Smooth muscle cell (in vitro differentiated cells): Measurements from ENCODE around the gene EPHA1. TPM values are rescaled to one million over a fixed set of nuclear protein-coding genes. Genes with fewer than 3 reads are reported as not detected.
"Not testable (repeated sequence)": the region's sequence is repeated elsewhere in the genome, so short reads cannot be mapped to it uniquely, and the experiment has no call there.

ENCODE experiments used
- DNase-seq: peaks from one replicate; lab custom pipeline; 2025; ENCODE audit not compliant: unreplicated experiment; lab: John Stamatoyannopoulos, UW
- H2AFZ ChIP-seq: fragments of 200-600 bp; sonication (generic); 2 replicates; pipeline ENCODE4 v1.6.0; 2016; ENCODE audit warnings: antibody characterized with exemption, low read depth, mild to moderate bottlenecking
- H3F3A ChIP-seq: fragments of 200-600 bp; sonication (generic); 2 replicates; pipeline ENCODE4 v1.6.0; 2017; ENCODE audit warnings: antibody characterized with exemption, low read depth
- H3K27ac ChIP-seq: fragments of 200-600 bp; sonication (generic); 2 replicates; pipeline ENCODE4 v1.5.1; 2016; ENCODE audit warnings: low read depth, mild to moderate bottlenecking
- H3K27me3 ChIP-seq: fragments of 200-600 bp; sonication (generic); 2 replicates; pipeline ENCODE4 v1.6.1; 2016; ENCODE audit warnings: low read depth, mild to moderate bottlenecking
- H3K36me3 ChIP-seq: fragments of 200-600 bp; sonication (generic); 2 replicates; pipeline ENCODE4 v1.5.1; 2016; ENCODE audit warnings: low read depth
- H3K4me1 ChIP-seq: fragments of 200-600 bp; sonication (generic); 2 replicates; pipeline ENCODE4 v1.5.1; 2016; ENCODE audit warnings: low read depth
- H3K4me2 ChIP-seq: fragments of 200-600 bp; sonication (generic); 2 replicates; pipeline ENCODE4 v1.6.0; 2016; ENCODE audit warnings: mild to moderate bottlenecking
- H3K4me3 ChIP-seq: fragments of 200-600 bp; sonication (generic); 2 replicates; pipeline ENCODE4 v1.5.1; 2016; ENCODE audit warnings: mild to moderate bottlenecking
- H3K79me2 ChIP-seq: fragments of 200-600 bp; sonication (generic); 2 replicates; pipeline ENCODE4 v1.6.0; 2016; ENCODE audit warnings: low read depth, mild to moderate bottlenecking
- H3K9ac ChIP-seq: fragments of 200-600 bp; sonication (generic); 2 replicates; pipeline ENCODE4 v1.6.0; 2016; ENCODE audit warnings: low read depth
- H3K9me3 ChIP-seq: fragments of 200-600 bp; sonication (generic); replicated peaks from 2 replicates; pipeline ENCODE4 v1.5.1; 2016; ENCODE audit warnings: low read depth
- H4K20me1 ChIP-seq: fragments of 200-600 bp; sonication (generic); 2 replicates; pipeline ENCODE4 v1.6.0; 2016; ENCODE audit warnings: low read depth
- CTCF ChIP-seq: fragments of 200-600 bp; sonication (generic); IDR thresholded peaks from 2 replicates; pipeline ENCODE4 v1.5.1; 2017; ENCODE audit warnings: borderline replicate concordance, mild to moderate bottlenecking, antibody characterized with exemption; ENCODE audit not compliant: insufficient read depth, poor library complexity, severe bottlenecking
- WGBS: methylation state at CpG from one replicate; pipeline ENCODE4 v1.1.7; 2016; ENCODE audit warnings: low lambda C conversion rate; 5-methylcytosine and 5-hydroxymethylcytosine counted together
- polyA plus RNA-seq: library from polyadenylated mRNA; unstranded; fragments of >200 nt; fragmentation: Nextera tagmentation; extraction: Ambion mirVana; gene quantifications from 2 replicates; pipeline ENCODE4 v1.2.1, GENCODE V29; 2016
- total RNA-seq: library from RNA; depleted of rRNA; stranded (reverse); fragments of >200 nt; gene quantifications from 2 replicates; pipeline ENCODE4 v1.2.3, GENCODE V29; 2014

Gene EPHA1
- total and polyA plus RNA-seq, 2 experiments from 2014 or later: 8.7 to 19.1 TPM

- WGBS: 97% methylated on average over 6 of the region's 6 CpGs
- no peak for DNase-seq
- TF ChIP-seq CTCF: no peak
- H3K4me1 ChIP-seq: no peaks in the 10 kb centered on the region
- H2AFZ ChIP-seq: no peak overlapping the region
- H3K36me3 ChIP-seq: no peaks in the 10 kb centered on the region
- no peaks in the 10 kb centered on the region for H3K27me3 ChIP-seq
- no peaks in the 10 kb centered on the region for H3K9me3 ChIP-seq
- peaks cover 44% of the 10 kb centered on the region for H4K20me1 ChIP-seq
- H3K9ac ChIP-seq: no peak overlapping the region
- H3K79me2 ChIP-seq: no peaks in the 10 kb centered on the region
- H3K4me2 ChIP-seq: no peak overlapping the region
- H3F3A ChIP-seq: peaks cover 25% of the 10 kb centered on the region
- no peak overlapping the region for H3K27ac ChIP-seq
- no peak overlapping the region for H3K4me3 ChIP-seq
Measured at GRCh38 chr7:143394777-143395176, 13.9 kb downstream of the EPHA1 start.

GRCh38 chr7:143394068-143394467 lies 14.6 kb downstream of the EPHA1 start:
- no peaks in the 10 kb centered on the region for H3K9me3 ChIP-seq
- H3K9ac ChIP-seq: no peak overlapping the region
- H2AFZ ChIP-seq: no peak overlapping the region
- H4K20me1 ChIP-seq: peaks cover 52% of the 10 kb centered on the region
- peaks cover 31% of the 10 kb centered on the region for H3F3A ChIP-seq
- no peak for DNase-seq
- no peaks in the 10 kb centered on the region for H3K79me2 ChIP-seq
- no peaks in the 10 kb centered on the region for H3K4me1 ChIP-seq
- H3K36me3 ChIP-seq: no peaks in the 10 kb centered on the region
- no peak overlapping the region for H3K4me3 ChIP-seq
- H3K27me3 ChIP-seq: no peaks in the 10 kb centered on the region
- no peak for TF ChIP-seq CTCF
- H3K27ac ChIP-seq: no peak overlapping the region
- no peak overlapping the region for H3K4me2 ChIP-seq
- WGBS: 93% methylated on average over 6 of the region's 6 CpGs

- Histone ChIP-seq H3K9me3 (no peaks in the 10 kb centered on the region), H3K36me3 (no peaks in the 10 kb centered on the region), H3K4me3 (no peak overlapping the region), H3K27ac (no peak overlapping the region), H3K9ac (no peak overlapping the region), H3K27me3 (no peaks in the 10 kb centered on the region), H3K79me2 (no peaks in the 10 kb centered on the region), H2AFZ (no peak overlapping the region), H4K20me1 (peaks cover 58% of the 10 kb centered on the region), H3K4me1 (no peaks in the 10 kb centered on the region), H3K4me2 (no peak overlapping the region), H3F3A (peaks cover 33% of the 10 kb centered on the region)
- TF ChIP-seq CTCF: no peak
- 93% methylated on average over 14 of the region's 14 CpGs for WGBS
- no peak for DNase-seq
Measured at GRCh38 chr7:143393267-143394041, 15.2 kb downstream of the EPHA1 start.

GRCh38 chr7:143392875-143393266 lies 15.8 kb downstream of the EPHA1 start:
- 98% methylated on average over 6 of the region's 6 CpGs for WGBS
- Histone ChIP-seq H3K4me2 (no peak overlapping the region), H3K4me1 (no peaks in the 10 kb centered on the region), H2AFZ (no peak overlapping the region), H3K27ac (no peak overlapping the region), H3K36me3 (no peaks in the 10 kb centered on the region), H3K27me3 (no peaks in the 10 kb centered on the region), H3K9me3 (no peaks in the 10 kb centered on the region), H4K20me1 (peaks cover 64% of the 10 kb centered on the region), H3K4me3 (no peak overlapping the region), H3F3A (peaks cover 36% of the 10 kb centered on the region), H3K9ac (no peak overlapping the region), H3K79me2 (no peaks in the 10 kb centered on the region)
- TF ChIP-seq CTCF: no peak
- no peak for DNase-seq

GRCh38 chr7:143392427-143392826 lies 16.2 kb downstream of the EPHA1 start:
- H3K4me3 ChIP-seq, H3K4me1 ChIP-seq, DNase-seq, H3K36me3 ChIP-seq, H3K27me3 ChIP-seq, H3K79me2 ChIP-seq, H3K9me3 ChIP-seq, H2AFZ ChIP-seq, H3K9ac ChIP-seq: not testable (repeated sequence)
- peaks cover 68% of the 10 kb centered on the region for H4K20me1 ChIP-seq
- H3F3A ChIP-seq: peaks cover 36% of the 10 kb centered on the region
- peak overlapping the region; percentile 59 for H3K27ac ChIP-seq
- 97% methylated on average over 8 of the region's 8 CpGs for WGBS
- H3K4me2 ChIP-seq: peak overlapping the region; percentile 62
